ENCODE measurements around the gene ANGPT4. TPM values are rescaled to one million over a fixed set of nuclear protein-coding genes. Genes with fewer than 3 reads are reported as not detected.

ANGPT4 gene
- total RNA-seq, 2 experiments from 2014 or later: not detected

DNA sequence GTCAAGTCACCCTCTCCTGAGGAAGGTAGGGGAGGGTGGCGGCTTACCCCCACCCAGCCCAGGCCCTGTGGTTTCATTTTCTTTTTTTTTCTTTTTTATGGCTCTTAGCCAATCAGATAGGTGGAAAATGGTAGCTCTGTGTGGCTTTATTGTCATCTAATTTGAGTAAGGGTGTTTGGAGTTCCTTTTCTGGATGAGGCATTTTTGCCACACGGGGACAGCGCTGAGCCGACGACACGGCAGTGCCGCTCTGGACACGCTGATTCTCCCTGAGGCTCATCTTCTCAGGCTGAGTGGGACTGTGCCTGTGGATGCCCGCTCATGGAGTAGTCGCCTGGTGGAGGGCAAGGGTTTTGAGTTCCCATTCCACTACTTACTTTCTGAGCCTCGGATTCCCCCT lies 37.6 kb upstream of the ANGPT4 start:
- ChIA-PET POLR2A (no interaction called here), CTCF (no interaction called here)
- ATAC-seq (no peak), DNase-seq (no peak)
- H3K27me3 Mint-ChIP-seq (ENCODE audit: low read depth): peaks cover 29% of the 10 kb centered on the region
- no peak overlapping the region for H3K27ac Mint-ChIP-seq
- no peaks in the 10 kb centered on the region for H3K9me3 Mint-ChIP-seq (ENCODE audit: insufficient read depth)
- H3K36me3 Mint-ChIP-seq (ENCODE audit: low read depth): no peaks in the 10 kb centered on the region
- H3K4me1 Mint-ChIP-seq (ENCODE audit: low read depth): no peaks in the 10 kb centered on the region
- no peak overlapping the region for H3K4me3 Mint-ChIP-seq

DNA sequence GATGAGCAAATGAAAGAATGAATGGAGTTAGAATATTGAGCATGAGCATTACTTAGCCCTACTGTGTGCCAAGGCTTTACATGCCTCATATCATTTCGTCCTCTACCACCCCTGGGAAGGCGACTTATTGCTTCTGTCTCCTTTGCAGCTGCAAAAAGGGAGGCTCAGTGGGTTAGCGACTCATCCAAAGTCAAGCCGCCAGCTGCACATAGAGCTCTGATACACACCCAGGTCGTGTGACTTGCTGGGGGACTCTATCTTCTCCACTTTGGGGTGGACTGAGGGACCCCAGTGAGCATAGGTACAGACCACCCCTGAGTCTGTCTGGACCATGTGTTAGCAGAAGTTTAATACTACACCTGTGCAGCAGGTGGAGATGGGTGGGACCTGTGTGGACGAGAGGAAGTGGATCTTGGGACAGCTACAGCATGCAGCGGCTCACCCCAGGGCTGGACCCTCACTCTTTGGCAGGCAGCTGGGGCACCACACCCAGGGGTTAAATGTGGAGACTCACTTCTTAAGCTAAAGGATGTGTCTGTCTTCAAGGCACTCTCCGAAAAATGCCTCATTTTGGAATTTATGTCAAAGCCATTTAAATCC lies 36.2 kb upstream of the ANGPT4 start:
- ChIA-PET POLR2A (no interaction called here), CTCF (interaction anchor here (1.0 to 1.3 kb wide), 2 partner anchors 136 to 157 kb away, joined by 3 read pairs; no protein-coding TSS in a partner anchor)
- Mint-ChIP-seq H3K9me3 (ENCODE audit: insufficient read depth) (no peaks in the 10 kb centered on the region), H3K4me1 (ENCODE audit: low read depth) (no peaks in the 10 kb centered on the region), H3K36me3 (ENCODE audit: low read depth) (no peaks in the 10 kb centered on the region), H3K4me3 (no peak overlapping the region), H3K27me3 (ENCODE audit: low read depth) (peaks cover 37% of the 10 kb centered on the region), H3K27ac (no peak overlapping the region)
- no peak for ATAC-seq
- DNase-seq: no peak

DNA sequence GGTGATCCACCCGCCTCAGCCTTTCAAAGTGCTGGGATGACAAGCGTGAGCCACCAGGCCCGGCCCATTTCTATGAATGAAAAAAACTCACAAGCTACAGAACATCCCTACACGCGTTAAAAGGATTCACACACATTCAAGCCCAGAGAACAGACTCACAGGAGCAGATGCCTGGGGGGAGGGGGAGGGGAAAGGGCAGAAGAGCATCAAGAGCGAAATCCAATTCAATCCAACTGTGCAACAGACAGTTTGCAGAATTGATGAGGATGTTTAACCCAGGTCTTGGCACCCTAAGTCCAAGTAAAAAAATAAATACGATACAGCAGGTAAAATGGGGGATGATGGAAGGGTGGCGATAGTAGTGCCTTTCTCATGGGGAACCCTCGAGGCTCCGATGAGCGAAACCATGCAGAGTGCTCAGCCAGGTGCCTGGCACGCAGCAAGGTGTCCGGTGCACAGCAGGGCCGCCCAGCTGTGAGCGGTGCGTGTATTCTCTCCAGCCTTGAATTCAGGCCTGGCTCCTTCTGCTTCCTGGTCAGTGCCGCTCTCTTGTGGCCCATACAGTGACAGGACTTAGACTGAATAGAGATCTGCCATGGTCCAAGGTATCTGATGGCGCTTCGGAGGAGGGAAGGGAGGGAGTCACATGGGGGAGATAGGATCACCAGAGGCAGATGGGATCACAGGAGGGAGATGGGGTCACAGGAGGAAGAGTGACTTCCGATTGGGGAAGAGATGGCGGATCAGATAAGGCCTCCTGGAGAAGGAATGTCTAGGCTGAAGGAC lies 35.4 kb upstream of the ANGPT4 start:
- DNase-seq: no peak
- ChIA-PET CTCF (interaction anchor here (1.3 kb wide), 1 partner anchor 157 kb away, joined by 3 read pairs; no protein-coding TSS in a partner anchor), POLR2A (no interaction called here)
- Mint-ChIP-seq H3K4me1 (ENCODE audit: low read depth) (no peaks in the 10 kb centered on the region), H3K27ac (no peak overlapping the region), H3K27me3 (ENCODE audit: low read depth) (peaks cover 38% of the 10 kb centered on the region), H3K36me3 (ENCODE audit: low read depth) (no peaks in the 10 kb centered on the region), H3K9me3 (ENCODE audit: insufficient read depth) (no peaks in the 10 kb centered on the region), H3K4me3 (no peak overlapping the region)
- ATAC-seq: no peak

DNA sequence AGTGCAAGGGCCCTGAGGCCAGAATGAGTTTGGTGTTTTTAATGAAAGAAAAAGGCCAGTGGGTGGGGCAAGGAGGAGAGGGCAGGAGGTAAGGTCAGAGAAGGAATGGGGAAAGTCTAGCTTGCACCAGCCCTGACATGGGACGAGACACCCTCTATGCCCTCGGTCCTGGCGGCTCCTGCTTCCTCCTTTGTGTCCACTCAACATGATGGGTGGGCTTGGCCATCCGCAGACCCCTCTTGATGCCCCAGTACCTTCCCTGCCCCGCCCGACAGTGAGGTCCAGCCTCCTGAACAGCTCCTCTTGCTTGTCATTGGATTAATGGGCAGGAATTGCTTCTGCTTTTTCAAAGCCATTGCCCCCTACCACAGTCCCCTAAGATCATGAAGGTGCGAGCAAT lies 33.6 kb upstream of the ANGPT4 start:
- POLR2A ChIA-PET: no interaction called here
- H3K9me3 Mint-ChIP-seq (ENCODE audit: insufficient read depth): no peaks in the 10 kb centered on the region
- CTCF ChIA-PET: interaction anchor here (0.8 to 1.7 kb wide), 2 partner anchors 10 to 134 kb away, joined by 3 to 6 read pairs; no protein-coding TSS in a partner anchor
- peaks cover 26% of the 10 kb centered on the region for H3K27me3 Mint-ChIP-seq (ENCODE audit: low read depth)
- H3K36me3 Mint-ChIP-seq (ENCODE audit: low read depth): no peaks in the 10 kb centered on the region
- no peak overlapping the region for H3K4me3 Mint-ChIP-seq
- no peak overlapping the region for H3K27ac Mint-ChIP-seq
- DNase-seq (no peak), ATAC-seq (no peak)
- no peaks in the 10 kb centered on the region for H3K4me1 Mint-ChIP-seq (ENCODE audit: low read depth)

DNA sequence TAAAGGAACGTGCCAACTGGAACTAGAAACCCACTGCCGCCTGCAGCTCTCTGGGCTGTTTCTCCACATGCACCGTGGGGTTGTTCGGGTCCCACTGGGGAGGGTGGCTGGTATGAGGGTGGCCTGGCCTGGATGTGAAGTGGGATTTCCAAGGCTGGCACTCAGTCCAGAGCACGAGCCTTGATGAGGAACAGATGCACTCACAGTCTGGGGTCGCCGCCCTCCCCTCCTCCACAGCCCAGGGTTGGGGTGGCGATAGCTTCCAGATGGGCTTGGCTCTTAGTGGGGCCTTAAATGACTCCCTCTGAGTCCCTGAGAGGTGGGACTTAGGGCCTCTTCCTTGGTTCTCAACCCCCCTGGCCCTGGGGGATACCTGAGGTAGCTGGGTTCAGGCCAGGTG lies 30.7 kb upstream of the ANGPT4 start:
- DNase-seq (no peak), ATAC-seq (no peak)
- Mint-ChIP-seq H3K4me3 (no peak overlapping the region), H3K36me3 (ENCODE audit: low read depth) (no peaks in the 10 kb centered on the region), H3K27ac (no peak overlapping the region), H3K27me3 (ENCODE audit: low read depth) (peaks cover 25% of the 10 kb centered on the region), H3K9me3 (ENCODE audit: insufficient read depth) (no peaks in the 10 kb centered on the region), H3K4me1 (ENCODE audit: low read depth) (no peaks in the 10 kb centered on the region)
- CTCF ChIA-PET: interaction anchor here (1.0 to 1.7 kb wide), 3 partner anchors 9 to 131 kb away, joined by 3 to 7 read pairs (median 3); no protein-coding TSS in a partner anchor
- POLR2A ChIA-PET: no interaction called here

DNA sequence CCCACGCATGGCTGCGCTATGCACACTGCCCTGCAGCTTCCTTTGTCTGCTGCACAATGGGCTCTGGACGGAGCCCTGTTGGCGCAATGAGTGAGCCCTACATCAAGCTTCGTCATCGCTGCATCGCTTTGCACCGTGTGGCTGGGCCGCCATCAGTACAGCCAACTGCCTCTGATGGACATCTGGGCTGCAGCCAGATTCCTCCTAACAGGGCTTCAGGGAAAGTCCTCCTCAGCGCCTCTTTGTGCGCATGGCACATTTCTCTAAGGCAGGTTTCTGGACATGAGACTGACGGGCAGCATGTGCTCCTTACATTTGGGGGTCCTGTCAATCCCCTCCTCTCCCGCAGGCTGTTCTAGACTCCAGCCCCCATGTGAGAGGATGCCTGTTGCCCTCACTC lies 29.7 kb upstream of the ANGPT4 start:
- Mint-ChIP-seq H3K9me3 (ENCODE audit: insufficient read depth) (no peaks in the 10 kb centered on the region), H3K36me3 (ENCODE audit: low read depth) (no peaks in the 10 kb centered on the region), H3K27me3 (ENCODE audit: low read depth) (peaks cover 19% of the 10 kb centered on the region), H3K4me3 (no peak overlapping the region), H3K27ac (no peak overlapping the region), H3K4me1 (ENCODE audit: low read depth) (no peaks in the 10 kb centered on the region)
- ChIA-PET POLR2A (no interaction called here), CTCF (interaction anchor here (1.7 kb wide), 1 partner anchor 10 kb away, joined by 7 read pairs; no protein-coding TSS in a partner anchor)
- ATAC-seq (no peak), DNase-seq (no peak)

DNA sequence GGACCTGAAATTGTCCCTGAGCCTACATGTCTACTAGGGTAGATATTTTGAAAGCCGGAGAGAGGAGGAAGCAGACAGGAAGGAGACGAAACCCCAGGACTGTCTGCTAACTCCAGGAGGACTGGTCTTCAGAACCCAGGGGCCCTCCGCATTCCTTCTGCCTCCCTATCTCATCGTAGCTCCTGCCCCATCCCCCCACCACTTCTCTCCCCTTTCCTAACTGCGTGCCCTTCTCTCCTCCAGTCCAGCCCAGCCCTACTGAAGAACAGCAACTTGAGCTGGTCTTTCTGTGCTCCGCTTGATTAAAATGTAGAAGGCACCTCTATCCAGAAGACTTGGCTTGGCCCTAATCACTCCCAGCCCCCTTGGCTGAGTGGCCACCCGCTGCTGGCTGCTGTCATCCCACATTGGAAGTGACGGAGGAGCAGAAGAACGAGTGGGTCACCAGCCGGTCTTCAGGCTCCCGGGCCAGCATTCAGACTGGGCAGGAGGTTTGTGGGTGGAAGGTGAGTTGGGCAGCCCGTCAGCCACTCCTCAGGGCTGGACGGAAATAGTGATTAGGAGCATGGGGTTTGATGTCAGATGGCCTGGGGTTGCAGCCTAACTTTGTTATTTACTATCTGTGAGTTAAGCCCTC lies 28.8 kb upstream of the ANGPT4 start:
- ATAC-seq: no peak
- H3K27ac Mint-ChIP-seq: no peak overlapping the region
- CTCF ChIA-PET: no interaction called here

DNA sequence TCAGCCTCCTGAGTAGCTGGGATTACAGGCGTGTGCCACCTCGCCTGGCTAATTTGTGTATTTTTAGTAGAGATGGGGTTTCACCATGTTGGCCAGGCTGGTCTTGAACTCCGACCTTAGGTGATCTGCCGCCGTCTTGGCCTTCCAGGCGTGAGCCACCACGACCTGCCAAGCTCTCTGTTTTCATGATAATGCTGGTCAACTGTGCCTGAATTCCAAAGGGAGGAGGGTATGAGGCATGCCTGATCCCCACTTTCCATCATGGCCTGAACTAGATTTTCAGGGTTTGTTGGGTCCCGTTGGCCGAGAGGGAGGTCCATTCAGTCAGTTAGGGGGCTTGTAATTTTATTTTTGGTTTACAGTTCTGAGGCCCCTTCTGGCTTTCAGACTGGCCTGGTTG lies 28.0 kb upstream of the ANGPT4 start:
- no peak overlapping the region for H3K4me3 Mint-ChIP-seq
- CTCF ChIA-PET: no interaction called here
- POLR2A ChIA-PET: no interaction called here
- peaks cover 19% of the 10 kb centered on the region for H3K27me3 Mint-ChIP-seq (ENCODE audit: low read depth)
- no peak overlapping the region for H3K27ac Mint-ChIP-seq
- H3K36me3 Mint-ChIP-seq (ENCODE audit: low read depth): no peaks in the 10 kb centered on the region
- H3K9me3 Mint-ChIP-seq (ENCODE audit: insufficient read depth): no peaks in the 10 kb centered on the region
- no peaks in the 10 kb centered on the region for H3K4me1 Mint-ChIP-seq (ENCODE audit: low read depth)
- ATAC-seq (no peak), DNase-seq (no peak)

More for the DNA sequence above, 28.8 kb upstream of the ANGPT4 start:
- H3K4me1 Mint-ChIP-seq (ENCODE audit: low read depth): no peaks in the 10 kb centered on the region
- no peak overlapping the region for H3K4me3 Mint-ChIP-seq
- POLR2A ChIA-PET: no interaction called here
- no peaks in the 10 kb centered on the region for H3K9me3 Mint-ChIP-seq (ENCODE audit: insufficient read depth)
- no peak for DNase-seq
- H3K36me3 Mint-ChIP-seq (ENCODE audit: low read depth): no peaks in the 10 kb centered on the region
- H3K27me3 Mint-ChIP-seq (ENCODE audit: low read depth): peaks cover 19% of the 10 kb centered on the region

DNA sequence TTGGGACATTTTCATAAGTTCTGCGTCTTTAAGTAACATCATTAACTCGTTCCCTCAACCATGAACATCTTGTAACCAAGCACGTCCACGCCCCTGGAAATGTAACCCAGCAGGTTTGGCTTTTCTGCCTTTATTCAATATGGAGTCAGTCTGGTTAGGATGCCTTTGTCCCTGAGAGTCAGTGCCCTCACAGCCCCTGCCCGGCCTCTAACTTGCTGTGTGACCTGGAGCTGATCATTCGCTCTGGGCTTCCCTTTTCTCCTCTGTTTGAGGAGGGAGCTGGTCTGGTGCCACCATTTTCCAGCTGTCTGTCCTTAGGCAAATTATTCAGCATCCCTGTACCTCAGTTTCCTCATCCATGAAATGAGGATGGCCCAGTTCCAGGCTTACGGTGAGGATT lies 26.5 kb upstream of the ANGPT4 start:
- Mint-ChIP-seq H3K4me3 (no peak overlapping the region), H3K4me1 (ENCODE audit: low read depth) (no peaks in the 10 kb centered on the region), H3K36me3 (ENCODE audit: low read depth) (no peaks in the 10 kb centered on the region), H3K27ac (no peak overlapping the region), H3K9me3 (ENCODE audit: insufficient read depth) (no peaks in the 10 kb centered on the region), H3K27me3 (ENCODE audit: low read depth) (peaks cover 9% of the 10 kb centered on the region)
- POLR2A ChIA-PET: no interaction called here
- CTCF ChIA-PET: no interaction called here
- DNase-seq (no peak), ATAC-seq (no peak)

DNA sequence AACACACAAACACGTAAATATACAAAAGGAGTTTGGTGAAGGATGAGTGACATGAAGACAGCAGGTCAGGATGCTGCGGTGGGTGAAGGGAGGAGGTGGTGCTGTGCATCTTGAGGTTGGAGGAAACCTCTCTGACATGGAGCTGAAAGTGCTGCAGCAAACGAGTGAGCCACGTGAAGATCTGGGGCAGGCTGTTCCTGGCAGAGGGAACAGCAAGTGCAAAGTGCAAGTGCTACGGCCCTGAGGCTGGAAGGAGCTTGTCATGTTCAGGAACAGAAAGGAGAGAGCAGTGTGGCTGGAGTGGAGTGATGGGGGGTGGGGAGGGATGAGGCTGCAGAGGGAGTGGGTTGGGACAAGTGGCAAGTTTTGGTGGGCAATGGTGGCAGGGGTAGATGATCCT lies 24.8 kb upstream of the ANGPT4 start:
- ChIA-PET CTCF (interaction anchor here (1.0 kb wide), 1 partner anchor 14 kb away, joined by 4 read pairs; no protein-coding TSS in a partner anchor), POLR2A (no interaction called here)
- Mint-ChIP-seq H3K27ac (no peak overlapping the region), H3K4me1 (ENCODE audit: low read depth) (no peaks in the 10 kb centered on the region), H3K36me3 (ENCODE audit: low read depth) (no peaks in the 10 kb centered on the region), H3K9me3 (ENCODE audit: insufficient read depth) (no peaks in the 10 kb centered on the region), H3K27me3 (ENCODE audit: low read depth) (peaks cover 5% of the 10 kb centered on the region), H3K4me3 (no peak overlapping the region)
- DNase-seq (no peak), ATAC-seq (no peak)

DNA sequence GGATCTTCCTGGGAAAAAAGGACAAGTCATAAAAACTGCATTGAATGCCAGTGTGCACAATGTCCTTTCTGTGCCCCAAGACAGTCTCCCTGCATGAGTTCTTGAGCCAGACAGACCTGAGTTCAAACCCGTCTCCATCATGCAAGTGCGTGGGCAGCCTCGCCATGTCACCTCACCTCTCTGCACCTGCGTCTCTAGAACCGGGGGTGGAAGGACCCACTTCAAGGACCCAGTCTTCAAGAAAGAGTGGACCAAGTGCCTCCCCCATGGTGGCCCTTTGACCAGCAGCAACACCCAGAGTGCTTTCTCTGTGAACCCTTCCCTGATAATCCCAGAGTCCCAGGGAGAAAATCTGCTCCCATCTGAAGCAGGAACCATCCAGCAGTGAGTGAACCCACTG lies 23.5 kb upstream of the ANGPT4 start:
- Mint-ChIP-seq H3K36me3 (ENCODE audit: low read depth) (no peaks in the 10 kb centered on the region), H3K4me1 (ENCODE audit: low read depth) (no peaks in the 10 kb centered on the region), H3K9me3 (ENCODE audit: insufficient read depth) (no peaks in the 10 kb centered on the region), H3K27ac (no peak overlapping the region), H3K4me3 (no peak overlapping the region), H3K27me3 (ENCODE audit: low read depth) (peaks cover 5% of the 10 kb centered on the region)
- CTCF ChIA-PET: no interaction called here
- ATAC-seq: no peak
- POLR2A ChIA-PET: no interaction called here
- DNase-seq: no peak

DNA sequence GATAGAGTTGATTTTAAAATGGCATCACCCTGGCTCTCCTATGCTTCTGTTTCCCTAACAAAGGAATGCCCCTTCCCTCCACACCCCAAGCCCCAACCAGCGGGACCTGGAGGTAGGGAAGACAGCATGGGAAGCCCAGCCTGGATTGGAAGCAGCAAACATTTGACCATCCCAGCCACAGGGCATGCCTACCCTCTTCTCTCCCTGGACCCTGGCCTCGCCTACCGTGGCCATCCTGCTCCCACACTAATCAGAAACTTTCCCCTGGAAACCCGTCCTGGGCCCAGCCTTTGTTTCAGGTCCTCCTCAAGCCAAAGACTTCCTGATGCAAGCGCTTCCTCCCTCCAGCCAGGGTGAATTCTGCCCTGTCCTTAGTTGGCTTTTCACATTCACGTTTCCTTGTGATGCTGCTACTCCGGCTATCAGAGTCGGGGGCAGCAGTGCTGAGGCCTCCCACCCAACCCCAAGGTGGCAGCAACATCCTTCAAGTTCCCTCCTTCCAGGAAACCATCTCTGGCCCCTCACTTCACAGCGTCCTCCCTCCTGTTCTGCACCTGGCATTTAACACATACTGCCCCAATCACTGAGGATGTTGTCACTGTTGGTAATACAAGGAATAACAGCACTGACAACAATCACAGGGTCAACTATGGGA lies 18.2 kb upstream of the ANGPT4 start:
- peaks cover 2% of the 10 kb centered on the region for H3K36me3 Mint-ChIP-seq (ENCODE audit: low read depth)
- ChIA-PET CTCF (no interaction called here), POLR2A (no interaction called here)
- no peak for ATAC-seq
- H3K4me3 Mint-ChIP-seq: no peak overlapping the region
- H3K27me3 Mint-ChIP-seq (ENCODE audit: low read depth): no peaks in the 10 kb centered on the region
- H3K27ac Mint-ChIP-seq: no peak overlapping the region
- DNase-seq: no peak
- H3K9me3 Mint-ChIP-seq (ENCODE audit: insufficient read depth): peaks cover 8% of the 10 kb centered on the region
- no peaks in the 10 kb centered on the region for H3K4me1 Mint-ChIP-seq (ENCODE audit: low read depth)
